RCC 7860 (cell line): Measurements from ENCODE around the gene PPP1R7.
"Not testable (repeated sequence)": the region's sequence is repeated elsewhere in the genome, so short reads cannot be mapped to it uniquely, and the experiment has no call there.

ENCODE experiments used
- DNase-seq: peaks from one replicate; pipeline ENCODE4 v3.0.0-alpha.2; 2015; ENCODE audit warnings: low spot score
- FAIRE-seq: peaks from 2 replicates; lab custom pipeline; 2012; peaks lifted over from hg19 to GRCh38; lab: Jason Lieb, UNC

The PPP1R7 gene

DNA sequence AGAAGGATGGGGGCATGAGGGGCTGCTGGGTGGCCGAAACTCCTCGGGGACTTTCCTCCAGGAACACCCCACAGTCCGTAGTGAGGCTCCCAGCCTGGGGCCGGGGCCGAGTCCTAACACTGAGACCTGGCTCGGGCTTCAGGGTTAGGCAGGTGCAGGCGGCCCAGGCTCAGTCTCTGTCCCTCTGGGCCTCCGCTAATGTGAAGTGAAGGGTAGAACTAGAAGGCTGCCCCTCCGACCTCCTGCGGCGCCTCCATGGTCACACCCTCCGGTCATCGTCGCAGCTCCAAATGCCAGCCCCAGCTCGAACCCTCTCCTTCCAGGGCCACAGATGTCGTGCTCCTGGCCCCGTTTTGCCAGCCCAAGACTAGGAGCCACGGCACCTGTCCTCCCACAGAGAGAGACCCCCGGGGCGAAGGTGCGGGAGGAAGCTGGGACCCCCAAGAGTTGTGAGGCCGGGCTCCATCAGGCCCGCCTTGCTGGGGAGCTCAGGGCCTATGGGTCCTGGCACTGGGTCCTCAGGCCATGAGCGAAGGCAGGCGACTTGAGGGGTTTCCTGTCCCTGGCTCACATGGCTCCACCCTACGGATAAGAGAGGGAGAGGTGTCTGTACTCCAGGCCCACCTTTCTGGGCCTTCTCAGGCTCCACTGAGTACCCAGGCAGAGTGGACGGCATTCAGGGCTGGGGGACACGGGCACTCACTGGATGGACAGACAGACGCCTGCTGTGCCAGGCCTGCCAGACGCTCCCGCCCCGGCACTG is 39.0 kb downstream of the PPP1R7 start:
- FAIRE-seq (no peak), DNase-seq (no peak)

DNA sequence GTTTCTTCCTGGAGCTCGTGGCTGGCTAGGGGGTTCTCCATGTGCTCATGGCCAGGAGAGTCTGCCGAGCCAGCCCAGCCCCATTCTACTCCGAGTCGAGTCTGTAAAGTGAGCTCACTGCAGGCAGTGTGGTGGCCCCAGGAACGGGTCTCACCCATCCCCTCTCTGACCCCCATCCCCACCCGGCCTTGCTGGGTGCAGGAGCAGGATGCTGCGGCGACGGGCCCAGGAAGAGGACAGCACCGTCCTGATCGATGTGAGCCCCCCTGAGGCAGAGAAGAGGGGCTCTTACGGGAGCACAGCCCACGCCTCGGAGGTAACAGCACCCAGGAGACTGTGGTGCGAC is 39.6 kb downstream of the PPP1R7 start:
- FAIRE-seq (no peak), DNase-seq (no peak)

GRCh38 chr2:241190291-241190981 is 40.2 kb downstream of the PPP1R7 start:
- DNase-seq (no peak), FAIRE-seq (no peak)

DNA sequence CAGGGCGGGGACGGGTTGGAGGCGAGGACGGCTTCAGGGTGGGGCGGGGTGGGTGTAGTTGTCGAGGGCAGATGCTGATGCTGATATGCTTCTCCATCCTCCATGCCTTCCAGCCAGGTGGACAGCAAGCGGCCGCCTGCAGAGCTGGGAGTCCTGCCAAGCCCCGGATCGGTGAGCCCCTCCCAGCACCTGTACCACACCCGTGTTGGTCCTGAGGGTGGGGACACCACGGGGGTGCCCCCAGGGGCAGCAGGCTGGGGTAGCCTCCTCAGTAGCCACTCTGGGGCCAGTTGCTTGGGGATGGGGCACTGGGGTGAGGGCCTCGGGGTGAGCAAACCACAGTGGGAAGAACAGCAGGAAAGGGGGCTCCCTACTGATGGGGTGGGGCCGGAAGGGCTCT is 40.8 kb downstream of the PPP1R7 start:
- FAIRE-seq (no peak), DNase-seq (no peak)

DNA sequence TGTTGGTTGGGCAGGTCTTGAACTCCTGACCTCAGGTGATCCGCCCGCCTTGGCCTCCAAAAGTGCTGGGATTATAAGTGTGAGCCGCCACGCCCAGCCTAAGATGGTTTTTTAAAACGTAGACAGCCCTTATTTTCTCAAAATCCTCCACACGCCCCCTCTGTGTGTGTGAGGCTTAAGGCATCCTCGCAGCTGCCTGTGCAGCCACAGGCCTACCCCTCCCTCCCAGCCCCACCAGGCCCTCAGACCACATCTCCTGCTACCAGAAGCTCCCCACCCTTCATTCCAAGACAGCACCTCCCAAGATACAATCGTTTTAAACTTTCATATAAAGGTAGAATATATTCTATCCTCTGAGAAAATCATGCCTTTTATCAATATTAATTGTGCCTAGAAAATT is 43.0 kb downstream of the PPP1R7 start:
- DNase-seq = no peak
- FAIRE-seq = no peak

- FAIRE-seq = no peak
- DNase-seq = no peak
These were observed 44.5 kb downstream of the PPP1R7 start for GRCh38 chr2:241194811-241195210.

DNA sequence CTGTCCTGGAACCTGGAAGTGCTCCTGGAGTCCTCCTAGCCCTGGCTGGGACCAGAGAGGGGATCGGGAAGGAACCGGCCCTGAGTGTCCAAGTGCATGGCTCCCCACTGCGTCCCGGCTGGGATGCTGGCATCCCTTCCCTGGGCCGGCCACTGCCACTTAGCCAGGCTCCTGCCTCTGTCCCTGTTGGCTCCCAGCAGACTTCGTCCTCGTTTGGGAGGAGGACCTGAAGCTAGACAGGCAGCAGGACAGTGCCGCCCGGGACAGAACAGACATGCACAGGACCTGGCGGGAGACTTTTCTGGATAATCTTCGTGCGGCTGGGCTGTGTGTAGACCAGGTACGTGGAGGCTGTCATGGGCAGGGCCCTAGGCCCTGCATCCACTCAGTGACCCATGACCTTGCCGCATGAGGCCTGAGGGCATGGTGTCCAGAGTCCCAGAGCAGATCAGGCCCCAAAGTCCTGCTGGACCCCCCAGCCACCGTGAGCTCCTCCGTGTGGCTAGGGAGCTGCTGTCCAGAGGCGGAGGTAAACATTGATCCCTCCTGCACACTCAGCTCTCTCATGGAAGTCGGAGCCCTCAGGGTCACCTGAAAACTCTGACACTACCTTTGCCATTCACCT is 45.4 kb downstream of the PPP1R7 start:
- DNase-seq = no peak
- FAIRE-seq = no peak

DNA sequence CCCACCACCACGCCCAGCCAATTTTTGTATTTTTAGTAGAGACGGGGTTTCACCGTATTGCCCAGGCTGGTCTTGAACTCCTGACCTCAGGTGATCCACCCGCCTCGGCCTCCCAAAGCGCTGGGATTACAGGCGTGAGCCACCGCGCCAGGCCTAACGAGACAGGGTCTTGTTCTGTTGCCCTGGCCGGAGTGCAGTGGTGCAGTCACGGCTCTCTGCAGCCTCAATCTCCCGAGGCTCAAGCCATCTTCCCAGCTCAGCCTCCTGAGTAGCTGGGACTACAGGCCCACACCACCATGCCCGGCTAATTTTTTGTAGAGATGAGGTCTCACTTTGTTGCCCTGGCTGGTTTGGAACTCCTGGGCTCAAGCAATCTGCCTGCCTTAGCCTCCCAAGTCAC is 47.0 kb downstream of the PPP1R7 start:
- DNase-seq, FAIRE-seq: not testable (repeated sequence)

GRCh38 chr2:241197947-241198346 is 47.7 kb downstream of the PPP1R7 start:
- DNase-seq = no peak
- FAIRE-seq = no peak

DNA sequence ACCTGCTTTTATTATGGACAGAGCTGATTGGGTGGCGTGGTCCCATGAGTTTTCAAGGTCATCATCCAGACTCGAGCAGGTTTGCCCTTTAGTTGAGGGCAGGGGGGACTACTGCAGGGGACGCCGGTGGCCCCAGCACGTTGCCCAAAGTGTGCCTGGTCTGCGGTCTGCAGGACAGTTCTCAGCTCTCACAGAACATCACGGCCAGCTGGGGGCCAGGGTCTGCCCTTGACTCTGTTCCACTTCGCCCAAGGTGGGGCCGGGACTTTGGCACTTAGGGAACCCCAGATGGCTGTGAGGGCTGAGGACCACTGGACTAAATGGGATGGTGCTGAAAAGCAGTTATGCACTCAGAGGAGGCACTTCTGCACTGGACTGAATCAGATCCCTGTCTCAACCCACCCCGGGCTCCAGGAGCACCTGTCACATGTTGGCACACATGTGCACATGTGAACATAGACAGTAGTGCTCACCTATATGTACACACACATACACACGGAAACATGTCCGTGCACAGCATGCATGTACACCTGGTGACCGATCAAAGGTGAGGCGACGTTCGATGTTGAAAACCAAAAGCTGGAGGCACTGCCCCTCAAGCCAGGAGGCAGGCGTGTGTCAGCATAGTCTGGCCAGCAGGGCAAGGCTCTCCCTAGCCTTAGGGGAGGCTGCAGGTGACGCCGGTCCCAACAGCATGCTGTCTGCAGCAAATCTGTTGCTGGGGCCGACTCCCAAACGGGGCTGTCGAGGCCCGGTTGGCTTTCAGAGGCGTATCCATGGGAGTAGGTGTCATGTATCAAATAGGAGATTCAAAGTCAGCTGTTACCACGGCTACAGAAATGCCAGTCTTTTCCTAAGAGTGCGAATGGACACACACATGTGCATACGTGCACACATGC is 48.4 kb downstream of the PPP1R7 start:
- FAIRE-seq (no peak), DNase-seq (no peak)

DNA sequence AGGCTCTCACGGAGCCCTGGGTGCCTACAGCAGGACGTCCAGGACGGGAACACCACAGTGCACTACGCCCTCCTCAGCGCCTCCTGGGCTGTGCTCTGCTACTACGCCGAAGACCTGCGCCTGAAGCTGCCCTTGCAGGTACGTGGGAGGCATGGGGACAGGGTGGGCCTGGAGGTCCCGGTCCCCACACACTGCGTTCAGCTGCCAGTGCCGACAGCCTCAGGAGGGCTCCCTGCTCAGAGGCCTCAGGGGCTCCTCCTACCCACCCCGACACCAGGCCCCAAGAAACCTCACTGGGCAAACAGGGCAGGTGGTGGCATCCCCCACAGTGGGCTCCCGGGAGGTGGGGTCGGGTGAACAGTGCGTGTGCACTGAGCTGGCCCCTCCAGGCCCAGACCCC is 49.0 kb downstream of the PPP1R7 start:
- DNase-seq = no peak
- FAIRE-seq = no peak

DNA sequence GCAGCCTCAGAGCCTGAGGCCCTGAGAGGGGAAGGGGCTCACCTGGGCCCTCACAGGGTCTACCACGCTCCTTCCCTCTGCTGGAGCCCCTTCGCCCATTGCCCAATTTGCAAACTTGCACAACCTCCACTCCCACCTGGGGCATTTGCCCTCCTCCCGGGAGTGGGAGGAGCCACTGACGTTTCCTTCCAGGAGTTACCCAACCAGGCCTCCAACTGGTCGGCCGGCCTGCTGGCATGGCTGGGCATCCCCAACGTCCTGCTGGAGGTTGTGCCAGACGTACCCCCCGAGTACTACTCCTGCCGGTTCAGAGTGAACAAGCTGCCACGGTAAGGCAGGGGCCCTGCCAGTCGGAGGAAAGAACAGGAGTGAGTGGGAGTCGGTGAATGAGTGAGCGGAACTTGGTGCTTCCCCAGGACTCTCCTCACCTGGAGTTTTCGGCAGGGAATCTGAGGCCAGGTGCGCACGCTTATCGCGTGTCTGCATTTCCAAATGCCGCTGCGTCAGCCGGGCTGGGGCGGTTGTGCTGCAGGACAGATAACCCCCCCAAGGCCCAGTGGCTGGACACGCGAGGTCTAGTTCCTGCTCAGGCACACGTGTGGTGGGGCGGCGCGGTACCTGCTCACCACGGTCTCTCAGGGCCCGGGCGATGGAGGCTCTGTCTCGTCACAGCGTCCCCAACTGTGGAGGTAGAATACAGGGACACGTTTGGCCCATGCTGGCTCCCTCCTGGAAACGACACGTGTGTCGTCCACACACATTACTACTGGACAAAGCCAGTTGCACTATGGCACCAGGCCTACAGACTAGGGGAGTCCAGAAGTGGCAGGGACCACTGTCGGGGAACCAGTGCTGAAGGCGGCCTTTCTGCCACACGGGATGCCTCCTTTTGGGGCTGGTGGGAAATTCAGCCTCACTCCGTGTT is 49.9 kb downstream of the PPP1R7 start:
- DNase-seq = no peak
- no peak for FAIRE-seq

DNA sequence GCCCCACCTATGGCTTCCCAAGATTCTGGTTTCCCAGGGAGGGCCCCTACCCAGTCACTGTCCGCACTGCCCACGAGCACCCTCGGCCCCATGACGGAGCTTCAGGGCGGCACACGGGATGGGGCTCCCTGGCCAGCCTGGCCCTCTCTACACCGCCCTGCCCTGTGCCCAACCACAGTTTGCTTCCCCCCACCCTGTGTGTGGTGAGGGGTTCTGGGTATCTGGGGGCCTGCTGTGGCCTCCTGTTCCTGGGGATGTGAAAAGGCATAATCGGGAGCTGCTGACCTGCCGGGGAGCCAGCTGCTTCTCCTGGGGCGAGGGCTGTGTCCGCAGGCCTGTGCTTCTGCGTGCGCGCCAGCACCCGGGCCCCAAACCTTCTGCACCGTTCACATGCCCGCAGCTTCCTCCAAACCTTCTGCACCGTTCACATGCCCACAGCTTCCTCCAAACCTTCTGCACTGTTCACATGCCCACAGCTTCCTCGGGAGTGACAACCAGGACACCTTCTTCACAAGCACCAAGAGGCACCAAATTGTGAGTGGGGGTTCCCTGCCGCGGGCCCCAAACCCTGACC is 50.6 kb downstream of the PPP1R7 start:
- no peak for FAIRE-seq
- DNase-seq = no peak

DNA sequence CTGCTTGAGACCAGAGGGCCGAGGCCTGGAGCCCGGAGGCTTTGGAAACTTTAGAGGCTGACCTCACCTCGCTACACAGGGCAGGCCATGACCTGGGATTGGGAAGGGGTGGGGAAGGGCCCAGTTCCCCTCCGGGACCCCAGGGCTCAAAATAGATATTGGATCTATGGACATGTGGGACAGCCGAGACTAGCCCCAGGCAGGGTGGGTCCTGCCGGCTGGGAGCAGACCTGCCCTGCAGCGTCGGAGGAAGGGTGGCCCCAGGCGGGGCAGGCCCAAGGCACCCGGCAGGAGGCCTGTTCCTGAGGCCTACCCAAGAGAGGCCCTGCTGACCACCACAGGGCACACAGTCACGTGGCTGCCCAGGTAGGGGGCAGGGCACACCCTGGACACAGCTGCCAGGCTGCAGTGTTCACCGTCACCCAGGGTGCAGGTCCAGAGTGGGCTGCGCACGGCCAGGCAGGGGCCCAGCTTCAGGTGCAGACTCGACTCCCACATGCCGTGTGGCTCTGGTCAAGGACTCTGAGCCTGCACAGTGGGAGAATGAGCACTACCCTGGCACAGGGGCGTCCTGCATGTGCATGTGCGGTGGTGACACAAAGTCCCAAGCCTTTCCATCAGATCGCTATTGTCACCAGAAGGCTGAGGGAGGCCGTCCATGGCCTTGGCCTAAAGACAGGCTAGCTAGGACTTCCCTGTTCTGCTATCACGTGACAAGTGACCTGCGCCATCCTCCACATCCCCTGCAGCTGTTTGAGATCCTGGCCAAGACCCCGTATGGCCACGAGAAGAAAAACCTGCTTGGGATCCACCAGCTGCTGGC is 51.4 kb downstream of the PPP1R7 start:
- no peak for FAIRE-seq
- DNase-seq = no peak

- FAIRE-seq = no peak
These were observed 52.0 kb downstream of the PPP1R7 start for GRCh38 chr2:241202268-241202585.

GRCh38 chr2:241202681-241203080 is 52.4 kb downstream of the PPP1R7 start:
- FAIRE-seq (no peak), DNase-seq (no peak)

More at GRCh38 chr2:241202268-241202585, 52.0 kb downstream of the PPP1R7 start:
- no peak for DNase-seq

GRCh38 chr2:241203218-241204009 is 53.1 kb downstream of the PPP1R7 start:
- FAIRE-seq (no peak), DNase-seq (no peak)

- DNase-seq (no peak), FAIRE-seq (no peak)
These were observed 53.7 kb downstream of the PPP1R7 start for GRCh38 chr2:241204010-241204384.
